HG03575 (cell line): ENCODE data around the gene CALCOCO1.
A peak's percentile ranks its signal among the peaks of the same experiment; 100 is the strongest.

Experiments used
- ATAC-seq: cut with Tn5 transposase; IDR thresholded peaks from one replicate; pipeline ENCODE4 v1.9.1; 2021; ENCODE audit not compliant: unreplicated experiment, insufficient number of reproducible peaks, low FRiP score; ENCODE audit errors: extremely low read depth

Gene CALCOCO1

GRCh38 chr12:53677016-53677799, 50.0 kb downstream of the CALCOCO1 start:
- ATAC-seq: no peak

- no peak for ATAC-seq
These were observed 50.6 kb downstream of the CALCOCO1 start for GRCh38 chr12:53676656-53677015.

GRCh38 chr12:53675701-53676607, 51.3 kb downstream of the CALCOCO1 start, which contains the start of gene ATP5MC2:
Gene ATP5MC2, minus strand, starts transcription at chr12:53676083. Its CDS starts 3,469 bp downstream, at chr12:53672614.
- peak; percentile 83 for ATAC-seq

- ATAC-seq: no peak
These were observed 52.1 kb downstream of the CALCOCO1 start for GRCh38 chr12:53674977-53675700.

GRCh38 chr12:53670971-53671370, 56.3 kb downstream of the CALCOCO1 start:
- no peak for ATAC-seq

- no peak for ATAC-seq
These were observed 56.9 kb downstream of the CALCOCO1 start for GRCh38 chr12:53670308-53670707.

GRCh38 chr12:53667080-53667479, 60.2 kb downstream of the CALCOCO1 start:
- no peak for ATAC-seq

GRCh38 chr12:53664936-53665335, 62.3 kb downstream of the CALCOCO1 start:
- no peak for ATAC-seq

- ATAC-seq: no peak
These were observed 63.1 kb downstream of the CALCOCO1 start for GRCh38 chr12:53664191-53664590.

GRCh38 chr12:53660041-53660440, 67.2 kb downstream of the CALCOCO1 start:
- no peak for ATAC-seq

- no peak for ATAC-seq
These were observed 67.7 kb downstream of the CALCOCO1 start for GRCh38 chr12:53659571-53659981.

- no peak for ATAC-seq
These were observed 68.2 kb downstream of the CALCOCO1 start for GRCh38 chr12:53659011-53659551.
